K562 (cell line): ENCODE results near the gene KMT5B. TPM values are rescaled to one million over a fixed set of nuclear protein-coding genes. Genes with fewer than 3 reads are reported as not detected.
A peak's percentile ranks its signal among the peaks of the same experiment; 100 is the strongest.

Experiments used
- CBX8 ChIP-seq: fragments of 200-600 bp; sonication (generic); IDR thresholded peaks from 2 replicates; pipeline ENCODE4 v1.6.1; 2012; ENCODE audit warnings: borderline replicate concordance, mixed run types, low read depth, mild to moderate bottlenecking, moderate library complexity, mixed read lengths, low read length, control low read depth, inconsistent platforms; ENCODE audit not compliant: poor library complexity, severe bottlenecking; ENCODE audit errors: extremely low read depth
- GABPB1 ChIP-seq: sonication (generic); formaldehyde crosslinking; IDR thresholded peaks from 2 replicates; pipeline ENCODE4 v1.8.0; 2022; ENCODE audit warnings: mild to moderate bottlenecking, missing genetic modification reagents
- GTF2A2 ChIP-seq: IDR thresholded peaks from 2 replicates; pipeline ENCODE4 v1.6.1; 2016; ENCODE audit warnings: mild to moderate bottlenecking, missing genetic modification characterization, missing compliant biosample characterization
- HEY1 ChIP-seq: fragments of 250-450 bp; sonication (Bioruptor Pico); IDR thresholded peaks from 2 replicates; pipeline ENCODE4 v1.5.0; 2020; ENCODE audit warnings: mild to moderate bottlenecking, moderate library complexity, borderline replicate concordance
- HNRNPK ChIP-seq: fragments of 200-400 bp; formaldehyde crosslinking; IDR thresholded peaks from one replicate; pipeline ENCODE4 v1.6.1; 2018; ENCODE audit warnings: mild to moderate bottlenecking, low read depth, low read length; ENCODE audit not compliant: poor library complexity, severe bottlenecking
- OTX1 ChIP-seq: fragments of 450-650 bp; formaldehyde crosslinking; IDR thresholded peaks from 2 replicates; pipeline ENCODE4 v1.4.0; 2022; ENCODE audit warnings: mild to moderate bottlenecking
- SP1 ChIP-seq: sonication (generic); formaldehyde crosslinking; IDR thresholded peaks from 2 replicates; pipeline ENCODE4 v1.8.1; 2022; ENCODE audit warnings: mild to moderate bottlenecking, missing genetic modification reagents
- SRSF7 ChIP-seq: fragments of 200-400 bp; formaldehyde crosslinking; optimal IDR thresholded peaks from 2 replicates; pipeline ENCODE3; 2017; ENCODE audit warnings: mild to moderate bottlenecking, low read depth, low read length
- ZNF239 ChIP-seq: fragments of 250-450 bp; sonication (Bioruptor Pico); IDR thresholded peaks from 2 replicates; pipeline ENCODE4 v1.4.0; 2020; ENCODE audit warnings: mild to moderate bottlenecking
- polyA plus RNA-seq, 8 experiments: library from polyadenylated mRNA; depleted of rRNA in 4 of 8; stranded (reverse) in 5 of 8; unstranded in 3 of 8; fragments of >200 nt; fragmentation: Nextera tagmentation in 2 of 8; fragmentation: Illumina TruSeq in 1 of 8; extraction: Ambion mirVana in 2 of 8; extraction: Trizol in 1 of 8; gene quantifications; 2 replicates each; pipeline versions ENCODE4 v1.2.1 to v1.2.3, GENCODE V29; 2011 to 2014; ENCODE audit warnings: inconsistent platforms in 1 of 8, missing spikeins in 1 of 8
- total RNA-seq, 7 experiments: library from RNA; depleted of rRNA in 6 of 7; stranded (reverse); fragments of >200 nt in 6 of 7; fragmentation: Illumina TruSeq in 2 of 7; extraction: Trizol in 2 of 7; gene quantifications; 2 replicates each; pipeline versions ENCODE4 v1.2.1 to v1.2.3, GENCODE V29; 2011 to 2021; ENCODE audit warnings: low replicate concordance in 1 of 7
- TF ChIP-seq, protein P1 (sequence below): fragments of 250-450 bp; sonication (Bioruptor Pico); IDR thresholded peaks from 2 replicates; pipeline ENCODE4 v1.8.0; 2021; ENCODE audit warnings: mild to moderate bottlenecking, moderate library complexity
- TF ChIP-seq, protein P2 (sequence below): fragments of 450-650 bp; formaldehyde crosslinking; IDR thresholded peaks from 2 replicates; pipeline ENCODE4 v1.4.0; 2022; ENCODE audit warnings: missing genetic modification characterization
- TF ChIP-seq, protein P3 (sequence below), 2 experiments: IDR thresholded peaks; 2 replicates each; pipeline ENCODE4 v1.6.1; 2012; ENCODE audit warnings: improper control_type of control experiment in 2 of 2, low read depth in 2 of 2, low read length in 2 of 2, borderline replicate concordance in 1 of 2
- TF ChIP-seq, protein P4 (sequence below): fragments of 450-650 bp; IDR thresholded peaks from 2 replicates; pipeline ENCODE4 v1.6.1; 2016; ENCODE audit warnings: missing biosample characterization, missing genetic modification characterization
- TF ChIP-seq, protein P5 (sequence below): sonication (generic); formaldehyde crosslinking; IDR thresholded peaks from 2 replicates; pipeline ENCODE4 v1.5.0; 2020; ENCODE audit warnings: missing genetic modification reagents
- TF ChIP-seq, protein P6 (sequence below): sonication (generic); formaldehyde crosslinking; IDR thresholded peaks from 2 replicates; pipeline ENCODE4 v1.8.1; 2022; ENCODE audit warnings: missing genetic modification reagents

The KMT5B gene
- total and polyA plus RNA-seq, 9 of the 15 experiments (the other 6 are each of a cell fraction or from before 2014, with no cell fraction given), result 7.3 to 27.3 (median 20.9) TPM

DNA sequence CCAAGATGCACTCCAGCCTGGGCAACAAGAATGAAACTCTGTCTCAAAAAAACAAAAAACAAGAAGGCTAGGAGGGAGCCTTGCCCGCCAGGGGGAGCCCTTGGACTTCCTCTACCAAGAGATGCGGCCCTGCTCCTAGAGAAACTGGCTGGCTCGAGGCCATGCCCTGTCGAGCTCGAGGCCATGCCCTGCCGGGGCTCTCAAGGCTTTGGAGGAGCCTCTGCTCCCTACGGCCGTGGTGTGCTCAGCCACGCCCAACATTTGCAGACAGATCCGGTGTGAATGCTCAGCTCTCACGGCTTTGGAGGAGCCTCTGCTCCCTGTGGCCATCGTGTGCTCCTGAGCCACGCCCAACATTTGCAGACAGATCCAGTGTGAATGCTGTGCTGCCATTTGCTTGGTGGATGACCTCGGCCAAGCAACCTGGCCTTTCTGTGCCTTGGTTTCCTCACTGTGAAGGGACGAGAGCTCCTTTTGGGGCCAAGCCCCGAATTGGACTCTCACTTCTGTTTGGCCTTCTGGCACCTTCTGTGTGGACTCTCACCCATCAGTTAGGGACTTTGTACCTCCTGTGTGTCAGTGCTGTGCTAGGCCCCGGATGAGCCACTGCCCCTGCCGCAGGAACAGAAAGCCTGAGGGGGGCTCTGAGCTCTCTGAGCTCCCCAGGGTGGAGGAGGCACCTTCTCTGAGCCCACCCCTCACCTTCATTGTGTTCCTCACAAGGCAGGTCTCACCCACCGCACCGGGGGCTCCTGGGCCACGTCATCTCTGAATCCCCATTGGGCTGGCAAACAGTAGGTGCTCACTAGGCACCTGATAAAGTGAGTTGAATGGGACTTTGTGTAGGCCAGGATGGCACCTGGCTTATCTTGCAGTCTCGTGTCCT is 44.6 kb upstream of the KMT5B start (continued):
- TF ChIP-seq, protein P1, sequence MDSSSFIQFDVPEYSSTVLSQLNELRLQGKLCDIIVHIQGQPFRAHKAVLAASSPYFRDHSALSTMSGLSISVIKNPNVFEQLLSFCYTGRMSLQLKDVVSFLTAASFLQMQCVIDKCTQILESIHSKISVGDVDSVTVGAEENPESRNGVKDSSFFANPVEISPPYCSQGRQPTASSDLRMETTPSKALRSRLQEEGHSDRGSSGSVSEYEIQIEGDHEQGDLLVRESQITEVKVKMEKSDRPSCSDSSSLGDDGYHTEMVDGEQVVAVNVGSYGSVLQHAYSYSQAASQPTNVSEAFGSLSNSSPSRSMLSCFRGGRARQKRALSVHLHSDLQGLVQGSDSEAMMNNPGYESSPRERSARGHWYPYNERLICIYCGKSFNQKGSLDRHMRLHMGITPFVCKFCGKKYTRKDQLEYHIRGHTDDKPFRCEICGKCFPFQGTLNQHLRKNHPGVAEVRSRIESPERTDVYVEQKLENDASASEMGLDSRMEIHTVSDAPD (CRISPR knock-in tag), result no peak
- TF ChIP-seq, protein P2, sequence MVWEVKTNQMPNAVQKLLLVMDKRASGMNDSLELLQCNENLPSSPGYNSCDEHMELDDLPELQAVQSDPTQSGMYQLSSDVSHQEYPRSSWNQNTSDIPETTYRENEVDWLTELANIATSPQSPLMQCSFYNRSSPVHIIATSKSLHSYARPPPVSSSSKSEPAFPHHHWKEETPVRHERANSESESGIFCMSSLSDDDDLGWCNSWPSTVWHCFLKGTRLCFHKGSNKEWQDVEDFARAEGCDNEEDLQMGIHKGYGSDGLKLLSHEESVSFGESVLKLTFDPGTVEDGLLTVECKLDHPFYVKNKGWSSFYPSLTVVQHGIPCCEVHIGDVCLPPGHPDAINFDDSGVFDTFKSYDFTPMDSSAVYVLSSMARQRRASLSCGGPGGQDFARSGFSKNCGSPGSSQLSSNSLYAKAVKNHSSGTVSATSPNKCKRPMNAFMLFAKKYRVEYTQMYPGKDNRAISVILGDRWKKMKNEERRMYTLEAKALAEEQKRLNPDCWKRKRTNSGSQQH (CRISPR knock-in tag), result no peak
- TF ChIP-seq GTF2A2 (tag) (no peak), CBX8 (no peak), HNRNPK (no peak), SRSF7 (no peak), OTX1 (no peak), ZNF239 (CRISPR knock-in tag) (peak; percentile 69; the same call in 1 of the 2 replicates), SP1 (no peak), HEY1 (no peak), GABPB1 (peak; percentile 75)
- TF ChIP-seq, protein P3, sequence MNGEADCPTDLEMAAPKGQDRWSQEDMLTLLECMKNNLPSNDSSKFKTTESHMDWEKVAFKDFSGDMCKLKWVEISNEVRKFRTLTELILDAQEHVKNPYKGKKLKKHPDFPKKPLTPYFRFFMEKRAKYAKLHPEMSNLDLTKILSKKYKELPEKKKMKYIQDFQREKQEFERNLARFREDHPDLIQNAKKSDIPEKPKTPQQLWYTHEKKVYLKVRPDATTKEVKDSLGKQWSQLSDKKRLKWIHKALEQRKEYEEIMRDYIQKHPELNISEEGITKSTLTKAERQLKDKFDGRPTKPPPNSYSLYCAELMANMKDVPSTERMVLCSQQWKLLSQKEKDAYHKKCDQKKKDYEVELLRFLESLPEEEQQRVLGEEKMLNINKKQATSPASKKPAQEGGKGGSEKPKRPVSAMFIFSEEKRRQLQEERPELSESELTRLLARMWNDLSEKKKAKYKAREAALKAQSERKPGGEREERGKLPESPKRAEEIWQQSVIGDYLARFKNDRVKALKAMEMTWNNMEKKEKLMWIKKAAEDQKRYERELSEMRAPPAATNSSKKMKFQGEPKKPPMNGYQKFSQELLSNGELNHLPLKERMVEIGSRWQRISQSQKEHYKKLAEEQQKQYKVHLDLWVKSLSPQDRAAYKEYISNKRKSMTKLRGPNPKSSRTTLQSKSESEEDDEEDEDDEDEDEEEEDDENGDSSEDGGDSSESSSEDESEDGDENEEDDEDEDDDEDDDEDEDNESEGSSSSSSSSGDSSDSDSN (IDR thresholded peaks at IDR 0.05; ENCODE audit: borderline replicate concordance in 1 of 2, low read depth in 2 of 2, low read length in 2 of 2), result peak in 1 of 2 experiments; percentile 67; a peak in 1 of 4 replicates
- TF ChIP-seq, protein P4, sequence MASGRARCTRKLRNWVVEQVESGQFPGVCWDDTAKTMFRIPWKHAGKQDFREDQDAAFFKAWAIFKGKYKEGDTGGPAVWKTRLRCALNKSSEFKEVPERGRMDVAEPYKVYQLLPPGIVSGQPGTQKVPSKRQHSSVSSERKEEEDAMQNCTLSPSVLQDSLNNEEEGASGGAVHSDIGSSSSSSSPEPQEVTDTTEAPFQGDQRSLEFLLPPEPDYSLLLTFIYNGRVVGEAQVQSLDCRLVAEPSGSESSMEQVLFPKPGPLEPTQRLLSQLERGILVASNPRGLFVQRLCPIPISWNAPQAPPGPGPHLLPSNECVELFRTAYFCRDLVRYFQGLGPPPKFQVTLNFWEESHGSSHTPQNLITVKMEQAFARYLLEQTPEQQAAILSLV, result no peak
- TF ChIP-seq, protein P5, sequence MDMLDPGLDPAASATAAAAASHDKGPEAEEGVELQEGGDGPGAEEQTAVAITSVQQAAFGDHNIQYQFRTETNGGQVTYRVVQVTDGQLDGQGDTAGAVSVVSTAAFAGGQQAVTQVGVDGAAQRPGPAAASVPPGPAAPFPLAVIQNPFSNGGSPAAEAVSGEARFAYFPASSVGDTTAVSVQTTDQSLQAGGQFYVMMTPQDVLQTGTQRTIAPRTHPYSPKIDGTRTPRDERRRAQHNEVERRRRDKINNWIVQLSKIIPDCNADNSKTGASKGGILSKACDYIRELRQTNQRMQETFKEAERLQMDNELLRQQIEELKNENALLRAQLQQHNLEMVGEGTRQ, result no peak
- TF ChIP-seq, protein P6, sequence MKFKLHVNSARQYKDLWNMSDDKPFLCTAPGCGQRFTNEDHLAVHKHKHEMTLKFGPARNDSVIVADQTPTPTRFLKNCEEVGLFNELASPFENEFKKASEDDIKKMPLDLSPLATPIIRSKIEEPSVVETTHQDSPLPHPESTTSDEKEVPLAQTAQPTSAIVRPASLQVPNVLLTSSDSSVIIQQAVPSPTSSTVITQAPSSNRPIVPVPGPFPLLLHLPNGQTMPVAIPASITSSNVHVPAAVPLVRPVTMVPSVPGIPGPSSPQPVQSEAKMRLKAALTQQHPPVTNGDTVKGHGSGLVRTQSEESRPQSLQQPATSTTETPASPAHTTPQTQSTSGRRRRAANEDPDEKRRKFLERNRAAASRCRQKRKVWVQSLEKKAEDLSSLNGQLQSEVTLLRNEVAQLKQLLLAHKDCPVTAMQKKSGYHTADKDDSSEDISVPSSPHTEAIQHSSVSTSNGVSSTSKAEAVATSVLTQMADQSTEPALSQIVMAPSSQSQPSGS (CRISPR knock-in tag), result no peak
